Osteoblast (primary cell): ENCODE data around the gene SMARCA2. TPM values are rescaled to one million over a fixed set of nuclear protein-coding genes. Genes with fewer than 3 reads are reported as not detected.

ENCODE experiments used
- DNase-seq: peaks from one replicate; pipeline ENCODE4 v3.0.0; 2011; ENCODE audit warnings: low spot score, mixed read lengths; ENCODE audit not compliant: insufficient read length; ENCODE audit errors: missing footprints
- H2AFZ ChIP-seq: 2 replicates; pipeline ENCODE4 v1.6.0; 2011; ENCODE audit warnings: mild to moderate bottlenecking, low read length
- H3K27ac ChIP-seq: 2 replicates; pipeline ENCODE4 v1.5.1; 2011; ENCODE audit warnings: mild to moderate bottlenecking, low read depth, low read length, moderate library complexity
- H3K27me3 ChIP-seq: 2 replicates; pipeline ENCODE4 v1.6.0; 2012; ENCODE audit warnings: mild to moderate bottlenecking, control low read depth, inconsistent platforms, low read length, moderate library complexity; ENCODE audit not compliant: insufficient read depth
- H3K36me3 ChIP-seq: 2 replicates; pipeline ENCODE4 v1.5.1; 2011; ENCODE audit warnings: mild to moderate bottlenecking, low read length, control low read depth, moderate library complexity; ENCODE audit not compliant: insufficient read depth
- H3K4me1 ChIP-seq: 2 replicates; pipeline ENCODE4 v1.5.1; 2011; ENCODE audit warnings: mild to moderate bottlenecking, low read length, control low read depth, moderate library complexity; ENCODE audit not compliant: insufficient read depth
- H3K4me2 ChIP-seq: 2 replicates; pipeline ENCODE4 v1.6.0; 2011; ENCODE audit warnings: mild to moderate bottlenecking, low read length; ENCODE audit not compliant: insufficient read depth
- H3K4me3 ChIP-seq: fragments of 200-600 bp; sonication (generic); 3 replicates; pipeline ENCODE4 v1.5.1; 2012; ENCODE audit warnings: mild to moderate bottlenecking, low read length, inconsistent platforms; ENCODE audit not compliant: insufficient read depth
- H3K79me2 ChIP-seq: 2 replicates; pipeline ENCODE4 v1.6.0; 2012; ENCODE audit warnings: mild to moderate bottlenecking, low read length, control low read depth, inconsistent platforms; ENCODE audit not compliant: insufficient read depth
- H3K9me3 ChIP-seq: 2 replicates; pipeline ENCODE4 v1.5.1; 2011; ENCODE audit warnings: low read depth, low read length, control low read depth
- H4K20me1 ChIP-seq: 2 replicates; pipeline ENCODE4 v1.6.0; 2012; ENCODE audit warnings: mild to moderate bottlenecking, low read length, control low read depth; ENCODE audit not compliant: insufficient read depth
- CTCF ChIP-seq: IDR thresholded peaks from 2 replicates; pipeline ENCODE4 v1.5.1; 2011; ENCODE audit warnings: mild to moderate bottlenecking, low read depth, low read length, moderate library complexity; ENCODE audit errors: extremely low read depth
- total RNA-seq: library from RNA; depleted of rRNA; stranded (reverse); fragments of >200 nt; gene quantifications from 2 replicates; pipeline ENCODE4 v1.2.3, GENCODE V29; 2012

The SMARCA2 gene
- total RNA-seq, 1 donor, result 101 TPM

DNA sequence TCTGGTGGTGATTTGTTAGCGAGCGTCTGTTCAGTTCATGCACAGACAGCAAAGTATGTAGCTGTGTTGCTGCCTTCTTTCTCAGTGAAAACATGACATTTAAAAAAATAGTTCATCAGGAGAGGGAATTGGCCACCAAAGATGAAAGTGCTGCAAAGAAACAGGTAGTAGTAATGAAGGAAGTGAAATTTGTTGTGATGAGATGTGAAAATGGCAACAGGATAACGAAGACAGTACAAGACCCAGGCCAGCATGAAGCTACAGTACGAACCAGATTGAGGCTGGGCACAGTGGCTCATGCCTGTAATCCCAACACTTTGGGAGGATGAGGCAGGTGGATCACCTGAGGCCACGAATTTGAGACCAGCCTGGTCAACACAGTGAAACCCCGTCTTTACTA is 136.0 kb downstream of the SMARCA2 start:
- H3K4me2 ChIP-seq, result no peak overlapping the region
- H3K36me3 ChIP-seq, result no peaks in the 10 kb centered on the region
- H3K27ac ChIP-seq, result no peak overlapping the region
- H3K27me3 ChIP-seq, result no peaks in the 10 kb centered on the region
- no peaks in the 10 kb centered on the region for H3K9me3 ChIP-seq
- no peak for DNase-seq
- peaks cover 10% of the 10 kb centered on the region for H3K79me2 ChIP-seq
- H2AFZ ChIP-seq, result no peak overlapping the region
- no peak for TF ChIP-seq CTCF
- H3K4me1 ChIP-seq, result no peaks in the 10 kb centered on the region
- H3K4me3 ChIP-seq, result no peak overlapping the region
- H4K20me1 ChIP-seq, result no peaks in the 10 kb centered on the region

- peaks cover 10% of the 10 kb centered on the region for H3K4me1 ChIP-seq
- no peak overlapping the region for H3K4me3 ChIP-seq
- H3K4me2 ChIP-seq, result no peak overlapping the region
- H3K27me3 ChIP-seq, result no peaks in the 10 kb centered on the region
- no peak for DNase-seq
- peaks cover 13% of the 10 kb centered on the region for H3K79me2 ChIP-seq
- H3K27ac ChIP-seq, result no peak overlapping the region
- no peak for TF ChIP-seq CTCF
- H4K20me1 ChIP-seq, result no peaks in the 10 kb centered on the region
- H3K36me3 ChIP-seq, result no peaks in the 10 kb centered on the region
- H3K9me3 ChIP-seq, result no peaks in the 10 kb centered on the region
- no peak overlapping the region for H2AFZ ChIP-seq
Measured at GRCh38 chr9:2152966-2153629, 138.0 kb downstream of the SMARCA2 start.

DNA sequence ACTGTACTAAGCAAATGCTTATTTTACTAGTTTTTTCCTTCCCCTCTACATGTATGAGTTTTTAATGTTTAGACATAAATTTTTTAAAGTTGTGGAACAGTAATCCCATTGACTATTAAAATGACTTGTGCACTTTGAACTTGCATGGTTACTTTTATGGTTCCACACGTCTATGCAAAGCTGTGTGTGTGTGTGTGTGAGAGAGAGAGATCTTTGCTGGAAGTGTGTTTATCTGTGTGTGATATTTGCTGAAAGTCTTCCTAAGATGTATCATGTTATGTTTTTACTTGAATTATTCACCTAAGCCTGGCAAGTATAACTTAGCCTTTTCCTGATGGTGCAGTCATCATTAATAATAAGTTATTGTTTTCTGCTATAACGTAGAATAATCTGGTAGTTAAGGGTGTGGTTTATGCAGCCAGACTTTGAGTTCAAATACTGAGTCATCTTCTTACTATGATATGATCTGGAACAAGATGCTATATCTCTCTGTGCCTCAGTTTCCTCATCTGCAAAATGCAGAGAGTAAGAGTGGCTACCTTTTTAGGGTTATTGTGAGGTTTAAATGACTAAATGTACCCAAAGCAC is 138.6 kb downstream of the SMARCA2 start:
- H3K4me3 ChIP-seq, result no peak overlapping the region
- peaks cover 14% of the 10 kb centered on the region for H3K4me1 ChIP-seq
- H3K9me3 ChIP-seq, result no peaks in the 10 kb centered on the region
- H3K36me3 ChIP-seq, result no peaks in the 10 kb centered on the region
- no peak overlapping the region for H3K4me2 ChIP-seq
- H4K20me1 ChIP-seq, result no peaks in the 10 kb centered on the region
- no peak for DNase-seq
- H3K27ac ChIP-seq, result no peak overlapping the region
- H2AFZ ChIP-seq, result no peak overlapping the region
- H3K79me2 ChIP-seq, result peaks cover 18% of the 10 kb centered on the region
- H3K27me3 ChIP-seq, result no peaks in the 10 kb centered on the region
- TF ChIP-seq CTCF, result no peak

- Histone ChIP-seq H3K4me3 (no peak overlapping the region), H3K79me2 (peaks cover 23% of the 10 kb centered on the region), H3K27ac (no peak overlapping the region), H3K4me2 (no peak overlapping the region), H3K36me3 (no peaks in the 10 kb centered on the region), H3K27me3 (no peaks in the 10 kb centered on the region), H3K4me1 (peaks cover 21% of the 10 kb centered on the region), H4K20me1 (no peaks in the 10 kb centered on the region), H3K9me3 (no peaks in the 10 kb centered on the region), H2AFZ (no peak overlapping the region)
- no peak for DNase-seq
- TF ChIP-seq CTCF, result no peak
Measured at GRCh38 chr9:2154731-2155130, 139.6 kb downstream of the SMARCA2 start.
